Measurements from ENCODE around the gene PBX1.
"Not testable (repeated sequence)": the region's sequence is repeated elsewhere in the genome, so short reads cannot be mapped to it uniquely, and the experiment has no call there.

Gene PBX1

GRCh38 chr1:164592634-164593033 is 33.6 kb downstream of the PBX1 start:
- no peak for ATAC-seq

- ATAC-seq = no peak
Measured at GRCh38 chr1:164595212-164595611, 36.2 kb downstream of the PBX1 start.

- no peak for ATAC-seq
Measured at GRCh38 chr1:164596172-164596571, 37.2 kb downstream of the PBX1 start.

- no peak for ATAC-seq
Measured at GRCh38 chr1:164598719-164599118, 39.7 kb downstream of the PBX1 start.

- ATAC-seq = no peak
Measured at GRCh38 chr1:164599272-164599671, 40.3 kb downstream of the PBX1 start.

GRCh38 chr1:164601399-164602100 is 42.6 kb downstream of the PBX1 start:
- ATAC-seq = no peak

GRCh38 chr1:164602101-164602422 is 43.1 kb downstream of the PBX1 start:
- ATAC-seq = no peak

GRCh38 chr1:164602480-164603093 is 43.6 kb downstream of the PBX1 start:
- no peak for ATAC-seq

- not testable (repeated sequence) for ATAC-seq
Measured at GRCh38 chr1:164603805-164604204, 44.8 kb downstream of the PBX1 start.

- ATAC-seq = no peak
Measured at GRCh38 chr1:164604541-164604940, 45.6 kb downstream of the PBX1 start.

- ATAC-seq = no peak
Measured at GRCh38 chr1:164605254-164606091, 46.5 kb downstream of the PBX1 start.

GRCh38 chr1:164607351-164607750 is 48.4 kb downstream of the PBX1 start:
- ATAC-seq = no peak

- no peak for ATAC-seq
Measured at GRCh38 chr1:164608651-164609057, 49.7 kb downstream of the PBX1 start.

- ATAC-seq = no peak
Measured at GRCh38 chr1:164609089-164609488, 50.1 kb downstream of the PBX1 start.

GRCh38 chr1:164610538-164611222 is 51.7 kb downstream of the PBX1 start:
- ATAC-seq = no peak

- ATAC-seq = no peak
Measured at GRCh38 chr1:164611754-164612642, 53.0 kb downstream of the PBX1 start.

GRCh38 chr1:164613176-164613575 is 54.2 kb downstream of the PBX1 start:
- ATAC-seq = no peak

- no peak for ATAC-seq
Measured at GRCh38 chr1:164614316-164614715, 55.3 kb downstream of the PBX1 start.

GRCh38 chr1:164617377-164618201 is 58.6 kb downstream of the PBX1 start:
- ATAC-seq = no peak

GRCh38 chr1:164618202-164618564 is 59.2 kb downstream of the PBX1 start:
- no peak for ATAC-seq

Measured in activated CD4-positive, CD25-positive, alpha-beta regulatory T cell treated with anti-CD3 and anti-CD28 coated beads, Interleukin-2, amount 50 U/mL, for 24 hours (primary cell).